SJSA1 (cell line): ENCODE measurements around the gene LRRC46. TPM values are rescaled to one million over a fixed set of nuclear protein-coding genes. Genes with fewer than 3 reads are reported as not detected.

ENCODE experiments used
- DNase-seq, 2 experiments: peaks; one replicate each; pipeline ENCODE4 v3.0.0-alpha.2; 2015 to 2020; ENCODE audit warnings: low spot score in 2 of 2, low read depth in 1 of 2
- H3K27ac ChIP-seq: fragments of 250-450 bp; sonication (Bioruptor Pico); 2 replicates; pipeline ENCODE4 v1.5.1; 2020; ENCODE audit warnings: mild to moderate bottlenecking, moderate library complexity
- H3K27me3 ChIP-seq: fragments of 250-450 bp; sonication (Bioruptor Pico); replicated peaks from 2 replicates; pipeline ENCODE4 v1.5.1; 2020; ENCODE audit warnings: mild to moderate bottlenecking, moderate library complexity
- H3K36me3 ChIP-seq: fragments of 250-450 bp; sonication (Bioruptor Pico); 2 replicates; pipeline ENCODE4 v1.5.1; 2020; ENCODE audit warnings: mild to moderate bottlenecking
- H3K4me1 ChIP-seq: fragments of 250-450 bp; sonication (Bioruptor Pico); replicated peaks from 2 replicates; pipeline ENCODE4 v1.6.1; 2021; ENCODE audit warnings: mild to moderate bottlenecking
- H3K4me3 ChIP-seq: fragments of 250-450 bp; sonication (Bioruptor Pico); 2 replicates; pipeline ENCODE4 v1.5.1; 2020; ENCODE audit warnings: mild to moderate bottlenecking
- H3K9me3 ChIP-seq: fragments of 250-450 bp; sonication (Bioruptor Pico); replicated peaks from 2 replicates; pipeline ENCODE4 v1.5.1; 2020; ENCODE audit warnings: mild to moderate bottlenecking
- total RNA-seq: library from RNA; depleted of rRNA; stranded (reverse); fragments of >200 nt; shearing (Covaris generic); gene quantifications from 2 replicates; pipeline ENCODE4 v1.2.3, GENCODE V29; 2014

The LRRC46 gene
- total RNA-seq, 1 experiment from 2014 or later = not detected

DNA sequence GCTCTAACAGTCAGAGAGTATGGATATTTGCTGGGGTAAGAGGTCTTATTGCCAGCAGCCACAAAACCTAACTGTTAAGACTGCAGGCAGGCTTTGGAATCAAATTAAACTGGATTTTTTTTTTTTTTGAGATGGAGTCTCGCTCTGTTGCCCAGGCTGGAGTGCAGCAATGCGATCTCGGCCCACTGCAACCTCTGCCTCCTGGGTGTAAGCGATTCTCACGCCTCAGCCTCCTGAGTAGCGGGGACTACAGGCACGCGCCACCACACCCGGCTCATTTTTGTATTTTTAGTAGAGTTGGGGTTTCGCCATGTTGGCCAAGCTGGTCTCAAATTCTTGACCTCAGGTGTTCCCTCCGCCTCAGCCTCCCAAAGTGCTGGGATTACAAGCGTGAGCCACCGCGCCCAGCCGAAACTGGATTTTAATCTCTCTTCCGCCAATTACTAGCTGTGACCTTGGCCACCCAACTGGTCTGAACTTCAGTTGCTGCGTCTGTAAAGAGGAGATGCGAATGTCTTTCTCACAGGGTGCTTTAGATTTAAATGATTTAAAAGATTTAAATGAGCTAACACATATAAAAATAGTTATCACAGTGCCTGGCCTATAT is 971 bp upstream of the LRRC46 start:
- H3K4me3 ChIP-seq = peak overlapping the region; percentile 63
- peaks cover 21% of the 10 kb centered on the region for H3K4me1 ChIP-seq
- H3K27me3 ChIP-seq = no peaks in the 10 kb centered on the region
- no peaks in the 10 kb centered on the region for H3K9me3 ChIP-seq
- no peak for DNase-seq
- H3K27ac ChIP-seq = peak overlapping the region; percentile 74
- H3K36me3 ChIP-seq = peaks cover 29% of the 10 kb centered on the region

DNA sequence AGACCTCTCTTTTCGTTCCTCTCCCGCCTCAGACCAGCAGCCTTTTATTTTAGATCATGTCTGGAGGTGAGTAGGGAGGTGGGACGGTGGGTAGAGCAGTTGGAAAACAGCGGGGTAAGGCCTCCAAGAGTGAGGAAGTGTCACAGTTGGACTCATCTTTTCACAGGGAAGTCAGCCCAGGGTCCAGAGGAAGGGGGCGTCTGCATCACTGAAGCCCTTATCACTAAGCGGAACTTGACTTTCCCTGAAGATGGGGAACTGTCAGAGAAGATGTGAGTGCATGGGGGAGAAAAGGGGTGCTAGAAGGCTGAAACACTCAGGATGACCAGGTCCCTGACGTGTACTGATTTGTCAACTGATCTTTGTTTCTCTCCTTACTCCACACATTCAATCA is 461 bp downstream of the LRRC46 start:
- peaks cover 23% of the 10 kb centered on the region for H3K36me3 ChIP-seq
- no peaks in the 10 kb centered on the region for H3K27me3 ChIP-seq
- no peaks in the 10 kb centered on the region for H3K9me3 ChIP-seq
- no peak for DNase-seq
- peaks cover 21% of the 10 kb centered on the region for H3K4me1 ChIP-seq
- peak overlapping the region; percentile 63 for H3K4me3 ChIP-seq
- no peak overlapping the region for H3K27ac ChIP-seq

DNA sequence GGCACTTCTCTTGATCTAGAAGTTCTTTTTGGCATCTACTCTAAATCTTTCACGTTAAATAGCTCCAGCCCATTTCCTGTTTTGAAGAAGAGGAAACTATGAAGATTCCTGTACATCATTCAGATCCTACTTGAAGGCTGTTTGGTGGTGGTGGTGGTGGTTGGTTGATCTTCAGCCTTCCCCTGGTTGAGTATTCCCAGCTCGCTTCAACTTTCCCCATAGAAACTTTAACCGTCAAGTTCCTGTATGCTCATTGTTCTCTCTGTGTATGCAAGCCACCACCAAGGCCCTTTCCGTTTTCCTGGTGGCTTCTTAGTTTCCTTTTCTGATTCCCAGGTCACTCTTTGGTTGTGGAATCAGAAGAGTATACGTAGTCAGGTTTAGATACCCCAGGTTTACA is 3.3 kb downstream of the LRRC46 start:
- no peak for DNase-seq
- Histone ChIP-seq H3K9me3 (no peaks in the 10 kb centered on the region), H3K27me3 (no peaks in the 10 kb centered on the region), H3K4me1 (peaks cover 16% of the 10 kb centered on the region), H3K27ac (no peak overlapping the region), H3K36me3 (peaks cover 25% of the 10 kb centered on the region), H3K4me3 (no peak overlapping the region)

DNA sequence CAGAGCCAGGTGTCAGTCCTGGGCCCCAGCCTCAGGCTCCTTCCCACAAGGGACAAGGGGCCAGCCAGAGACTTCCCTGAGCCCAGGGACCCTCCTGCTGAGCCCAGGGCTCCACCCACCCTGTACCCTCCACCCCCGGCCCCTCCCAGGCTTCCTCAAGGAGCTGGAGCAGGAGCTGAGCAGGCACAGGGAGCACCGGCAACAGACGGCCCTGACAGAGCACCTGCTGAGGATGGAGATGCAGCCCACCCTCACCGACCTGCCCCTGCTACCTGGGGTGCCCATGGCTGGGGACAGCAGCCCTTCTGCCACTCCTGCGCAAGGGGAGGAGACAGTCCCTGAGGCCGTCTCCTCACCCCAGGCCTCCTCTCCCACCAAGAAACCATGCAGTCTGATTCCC is 5.1 kb downstream of the LRRC46 start:
- Histone ChIP-seq H3K36me3 (peaks cover 25% of the 10 kb centered on the region), H3K4me3 (no peak overlapping the region), H3K4me1 (peaks cover 14% of the 10 kb centered on the region), H3K27ac (no peak overlapping the region), H3K27me3 (no peaks in the 10 kb centered on the region), H3K9me3 (no peaks in the 10 kb centered on the region)
- no peak for DNase-seq

DNA sequence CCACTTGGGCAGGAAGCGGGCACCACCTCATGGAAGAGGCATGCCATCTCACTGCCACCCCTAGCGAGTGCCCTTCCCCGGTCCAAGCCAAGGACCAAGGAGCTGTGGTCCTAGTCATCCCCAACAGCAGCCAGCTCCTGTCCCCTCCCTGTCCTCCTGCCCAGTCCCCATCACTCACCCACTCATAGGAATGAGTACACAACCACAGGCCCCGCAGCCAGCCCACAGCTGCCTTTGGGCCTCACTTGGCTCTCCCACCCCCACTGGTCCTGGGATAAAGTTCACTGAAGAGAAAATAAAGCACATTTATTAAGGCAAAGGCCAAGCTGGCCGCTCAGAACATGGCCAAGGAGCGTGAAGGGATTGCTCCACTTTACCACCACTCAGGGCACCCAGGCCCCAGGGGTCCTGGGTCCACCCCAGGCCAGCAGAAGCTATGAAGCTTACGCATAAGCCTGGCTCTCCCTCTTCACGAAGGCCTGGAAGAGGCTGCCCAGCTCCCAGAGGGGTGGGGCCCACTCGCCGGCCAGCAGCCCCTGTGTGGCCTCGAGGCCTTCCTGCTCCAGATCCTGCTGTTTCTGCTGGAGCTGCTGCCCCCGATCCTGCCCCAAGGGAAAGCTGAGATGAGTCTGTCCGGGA is 6.0 kb downstream of the LRRC46 start:
- Histone ChIP-seq H3K9me3 (no peaks in the 10 kb centered on the region), H3K36me3 (peaks cover 25% of the 10 kb centered on the region), H3K4me3 (no peak overlapping the region), H3K4me1 (peaks cover 8% of the 10 kb centered on the region), H3K27me3 (no peaks in the 10 kb centered on the region), H3K27ac (no peak overlapping the region)
- DNase-seq = no peak

DNA sequence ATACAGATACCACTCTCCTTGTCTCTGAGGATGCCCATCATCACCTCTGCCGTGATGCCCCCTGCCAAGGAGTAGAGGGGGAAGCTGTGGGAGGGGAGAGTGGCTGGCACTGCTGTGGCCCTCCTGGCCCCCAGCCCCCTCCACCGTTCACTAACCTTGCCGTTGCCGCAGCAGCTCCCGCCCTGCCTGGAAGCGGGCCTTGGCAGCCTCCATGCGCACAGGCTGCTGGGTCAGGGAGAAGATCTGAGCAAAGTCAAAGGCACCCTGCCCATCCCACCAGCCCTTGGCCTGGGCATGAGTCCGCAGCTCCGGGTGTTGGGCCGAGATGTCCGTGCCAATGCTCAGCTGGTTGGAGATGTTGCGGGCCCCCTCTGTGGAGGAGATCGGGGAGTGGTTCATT is 7.2 kb downstream of the LRRC46 start:
- no peak for DNase-seq
- H3K27ac ChIP-seq = no peak overlapping the region
- H3K4me3 ChIP-seq = no peak overlapping the region
- H3K36me3 ChIP-seq = peaks cover 25% of the 10 kb centered on the region
- H3K4me1 ChIP-seq = peaks cover 8% of the 10 kb centered on the region
- no peaks in the 10 kb centered on the region for H3K27me3 ChIP-seq
- H3K9me3 ChIP-seq = no peaks in the 10 kb centered on the region

DNA sequence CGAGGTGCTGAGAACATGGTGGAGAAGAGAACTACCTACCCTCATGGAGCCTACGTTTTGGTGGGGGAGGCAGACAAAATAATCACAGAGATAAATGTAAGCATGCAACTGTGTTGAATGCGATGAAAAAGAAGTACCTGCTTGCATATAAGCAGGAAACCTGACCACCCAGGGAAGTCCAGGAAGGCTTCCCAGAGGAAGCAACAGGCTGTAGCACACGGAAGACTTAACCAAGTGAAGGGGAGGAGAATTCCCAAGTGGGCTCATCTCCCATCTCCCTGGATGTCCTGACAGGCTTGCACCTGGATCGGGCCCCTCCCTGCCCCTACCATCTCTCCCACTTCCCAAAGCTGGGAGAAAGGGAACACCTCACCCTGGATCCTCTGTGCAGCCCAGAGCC is 7.6 kb downstream of the LRRC46 start:
- Histone ChIP-seq H3K4me1 (peaks cover 8% of the 10 kb centered on the region), H3K27me3 (no peaks in the 10 kb centered on the region), H3K9me3 (no peaks in the 10 kb centered on the region), H3K4me3 (no peak overlapping the region), H3K36me3 (peaks cover 25% of the 10 kb centered on the region), H3K27ac (no peak overlapping the region)
- no peak for DNase-seq

DNA sequence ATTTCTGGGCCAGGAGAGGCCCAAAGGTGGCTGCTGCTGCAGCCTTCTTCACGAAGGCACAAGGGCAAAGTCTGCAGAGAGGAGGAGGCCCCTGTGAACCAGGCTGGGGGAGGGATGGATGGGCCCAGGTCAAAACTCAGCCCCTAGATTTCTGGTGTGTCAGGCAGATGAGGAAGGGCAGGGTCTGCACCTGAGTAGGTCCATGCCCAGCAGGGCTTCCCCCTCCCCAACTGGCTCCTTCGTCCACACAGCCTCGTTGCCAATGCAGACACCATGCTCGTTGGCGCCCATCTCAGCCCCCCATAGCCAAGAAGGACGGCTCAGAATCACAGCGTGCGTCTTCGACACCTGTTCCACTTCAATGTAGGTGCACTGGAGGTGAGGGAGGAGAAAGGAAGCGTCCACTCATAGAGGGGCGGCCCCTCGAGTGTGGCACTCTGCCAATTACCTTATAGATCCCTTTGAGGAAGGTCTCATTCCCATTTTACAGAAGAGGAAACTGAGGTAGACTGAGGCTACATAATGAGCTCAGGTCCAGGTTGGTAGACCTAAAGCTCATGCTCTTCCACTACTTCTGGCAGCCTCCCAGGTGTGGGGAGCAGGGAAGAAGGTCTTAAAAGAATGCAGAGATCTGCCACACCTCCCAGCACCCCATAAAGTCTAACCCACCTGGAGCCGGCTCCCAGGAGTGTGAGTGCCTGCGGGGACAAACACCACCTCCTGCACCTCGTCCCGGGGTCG is 8.7 kb downstream of the LRRC46 start:
- H3K9me3 ChIP-seq = no peaks in the 10 kb centered on the region
- peaks cover 8% of the 10 kb centered on the region for H3K4me1 ChIP-seq
- peaks cover 6% of the 10 kb centered on the region; the same call in 1 of the 2 replicates for H3K27me3 ChIP-seq
- peaks cover 25% of the 10 kb centered on the region for H3K36me3 ChIP-seq
- no peak overlapping the region for H3K27ac ChIP-seq
- no peak for DNase-seq
- peak overlapping the region; percentile 64 for H3K4me3 ChIP-seq

DNA sequence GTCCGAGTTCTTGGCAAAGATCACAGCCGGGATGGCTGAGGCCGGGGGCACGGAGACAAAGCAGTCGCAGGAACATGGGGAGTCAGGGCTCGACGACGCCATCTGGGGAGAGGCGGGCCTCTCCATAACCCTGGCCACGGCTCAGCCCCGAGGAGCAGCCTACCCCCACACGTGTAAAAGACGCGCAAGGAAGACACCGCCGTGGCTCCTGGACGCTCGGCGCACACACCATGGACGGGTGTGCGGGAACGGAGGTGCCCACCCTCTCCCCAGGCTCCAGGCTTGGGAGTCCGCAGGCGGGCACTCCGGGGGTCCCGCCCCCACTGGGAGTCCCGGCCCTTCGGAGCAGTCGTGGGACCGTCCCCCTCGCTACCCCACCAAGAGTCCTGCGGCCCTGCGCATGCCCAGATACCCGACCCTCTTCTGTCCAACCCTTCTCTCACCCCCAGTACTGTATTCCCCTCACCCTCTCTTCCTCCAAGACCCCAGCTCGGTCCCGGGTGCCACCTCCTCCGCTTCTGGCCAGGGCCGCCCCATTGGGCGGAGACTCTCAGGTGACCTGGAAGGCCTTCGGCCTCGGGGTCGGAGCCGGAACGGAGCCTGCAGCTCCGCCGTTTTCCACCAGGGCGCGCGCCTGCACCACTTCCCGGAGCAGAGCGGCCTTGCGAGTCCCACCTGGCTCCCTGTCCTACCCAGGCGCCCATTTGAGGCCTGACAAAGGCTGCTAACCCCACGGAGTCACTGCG is 9.4 kb downstream of the LRRC46 start, which contains the start of gene SCRN2:
SCRN2 (minus strand) TSS at position 532 of the 746 bp plus-strand sequence; CDS start at position 102, 430 bp downstream.
- peaks cover 8% of the 10 kb centered on the region for H3K4me1 ChIP-seq
- H3K36me3 ChIP-seq = peaks cover 24% of the 10 kb centered on the region
- peak within 1 kb of the TSS; percentile 64 for H3K4me3 ChIP-seq
- no peaks in the 10 kb centered on the region for H3K9me3 ChIP-seq
- peaks cover 13% of the 10 kb centered on the region for H3K27me3 ChIP-seq
- H3K27ac ChIP-seq = no peak within 1 kb of the TSS
- DNase-seq = peak; percentile 91 to 93

DNA sequence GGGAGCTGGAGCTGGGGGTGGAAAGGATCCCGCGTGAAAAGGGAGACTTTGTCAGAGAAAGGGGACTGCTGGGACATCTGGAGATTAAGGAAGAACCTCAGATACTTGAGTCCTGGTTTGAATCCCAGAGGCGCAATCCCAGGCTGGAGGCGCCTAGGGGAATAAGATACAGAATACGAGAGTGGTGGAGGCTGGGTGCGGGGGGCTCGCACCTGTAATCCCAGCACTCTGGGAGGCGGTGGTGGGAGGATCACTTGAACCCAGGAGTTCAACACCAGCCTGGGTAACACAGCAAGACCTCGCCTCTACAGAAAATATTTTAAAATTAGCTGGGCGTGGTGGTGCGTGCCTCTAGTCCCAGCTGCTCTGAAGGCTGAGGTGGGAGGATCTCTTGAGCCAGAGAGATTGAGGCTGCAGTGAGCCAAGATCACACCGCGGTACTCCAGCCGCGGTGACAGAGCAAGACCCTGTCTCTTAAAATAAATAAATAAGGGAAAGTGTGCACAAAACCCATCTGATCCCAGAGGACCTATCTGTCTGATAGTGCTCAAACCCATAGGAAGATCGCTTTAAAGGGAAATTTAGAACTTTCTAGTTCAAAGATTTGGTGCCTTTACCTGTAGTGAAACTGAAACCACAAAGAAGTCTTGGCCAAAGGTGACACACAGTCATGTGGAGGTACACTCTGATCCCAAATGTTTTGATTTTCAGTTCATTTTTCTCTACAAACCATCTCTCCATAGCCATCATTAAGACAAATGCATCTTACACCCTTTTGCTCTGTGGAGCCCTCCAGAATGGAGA is 10.2 kb downstream of the LRRC46 start:
- peaks cover 8% of the 10 kb centered on the region for H3K4me1 ChIP-seq
- H3K4me3 ChIP-seq = peak overlapping the region; percentile 64

DNA sequence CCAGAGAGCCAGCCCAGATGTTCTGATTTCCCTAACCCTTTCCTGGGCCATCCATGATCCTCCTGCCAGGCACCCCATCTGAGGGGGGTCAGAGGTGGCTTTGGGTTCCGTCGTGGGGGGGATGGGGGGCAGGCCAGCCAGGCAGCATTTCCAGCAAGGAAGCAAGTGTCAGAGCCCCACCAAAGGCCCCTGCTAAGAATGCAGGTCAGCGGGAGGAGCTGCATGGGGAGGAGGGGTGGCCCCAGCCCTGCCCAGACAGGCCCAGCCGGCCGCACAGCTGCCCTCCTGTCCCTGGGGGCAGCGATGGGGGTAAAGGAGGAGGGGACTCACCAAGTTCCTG is 11.9 kb downstream of the LRRC46 start:
- no peak for DNase-seq
- H3K27me3 ChIP-seq = peaks cover 38% of the 10 kb centered on the region
- no peak overlapping the region for H3K27ac ChIP-seq
- peaks cover 17% of the 10 kb centered on the region for H3K4me1 ChIP-seq
- no peaks in the 10 kb centered on the region for H3K9me3 ChIP-seq
- peaks cover 10% of the 10 kb centered on the region for H3K36me3 ChIP-seq
- no peak overlapping the region for H3K4me3 ChIP-seq

More for the DNA sequence above, 10.2 kb downstream of the LRRC46 start:
- Histone ChIP-seq H3K27me3 (peaks cover 21% of the 10 kb centered on the region), H3K9me3 (no peaks in the 10 kb centered on the region), H3K27ac (no peak overlapping the region), H3K36me3 (peaks cover 21% of the 10 kb centered on the region)
- DNase-seq = no peak

DNA sequence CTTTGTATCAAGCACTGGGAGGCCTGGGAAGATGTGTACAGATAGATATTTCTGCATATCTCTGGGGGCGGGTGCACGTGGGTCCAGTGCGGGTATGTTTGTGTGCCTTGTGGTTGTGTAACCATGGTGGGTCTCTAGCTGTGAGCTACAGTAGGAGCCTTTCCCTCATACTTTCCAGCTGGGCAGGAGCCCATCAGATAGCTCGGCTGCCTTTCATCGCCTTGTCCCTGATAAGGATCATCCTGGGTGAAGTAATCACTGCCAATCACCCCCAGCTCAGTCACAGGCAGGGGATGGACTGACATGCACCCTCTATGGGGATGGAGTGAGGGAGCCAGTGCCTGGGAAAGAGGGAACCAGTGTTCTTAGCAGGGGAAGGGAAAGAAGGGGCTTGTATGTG is 12.8 kb downstream of the LRRC46 start:
- no peak overlapping the region for H3K4me3 ChIP-seq
- DNase-seq = no peak
- peaks cover 17% of the 10 kb centered on the region for H3K4me1 ChIP-seq
- H3K27ac ChIP-seq = no peak overlapping the region
- H3K36me3 ChIP-seq = peaks cover 1% of the 10 kb centered on the region; the same call in 1 of the 2 replicates
- H3K9me3 ChIP-seq = no peaks in the 10 kb centered on the region
- peaks cover 46% of the 10 kb centered on the region for H3K27me3 ChIP-seq
